NB4 (cell line): ENCODE results near the gene RPS6KA5.

Experiments
- DNase-seq: peaks from one replicate; pipeline ENCODE4 v3.0.0; 2010; ENCODE audit warnings: low read depth
- H3K4me3 ChIP-seq: one replicate; pipeline ENCODE4 v1.5.1; 2011; ENCODE audit warnings: mild to moderate bottlenecking, low read depth, low read length, moderate library complexity
- MYC ChIP-seq: IDR thresholded peaks from 2 replicates; pipeline ENCODE4 v1.6.1; 2011; ENCODE audit warnings: low read depth, low read length
- POLR2A ChIP-seq: IDR thresholded peaks from 2 replicates; pipeline ENCODE4 v1.6.1; 2011; ENCODE audit warnings: mild to moderate bottlenecking; ENCODE audit not compliant: insufficient read length; ENCODE audit errors: extremely low read depth
- TF ChIP-seq, protein P1 (sequence below): IDR thresholded peaks from 2 replicates; pipeline ENCODE4 v1.6.1; 2011; ENCODE audit warnings: low read depth, low read length
- TF ChIP-seq, protein P2 (sequence below): IDR thresholded peaks from one replicate; pipeline ENCODE4 v1.5.1; 2012; ENCODE audit warnings: low read depth, low read length

The RPS6KA5 gene

DNA sequence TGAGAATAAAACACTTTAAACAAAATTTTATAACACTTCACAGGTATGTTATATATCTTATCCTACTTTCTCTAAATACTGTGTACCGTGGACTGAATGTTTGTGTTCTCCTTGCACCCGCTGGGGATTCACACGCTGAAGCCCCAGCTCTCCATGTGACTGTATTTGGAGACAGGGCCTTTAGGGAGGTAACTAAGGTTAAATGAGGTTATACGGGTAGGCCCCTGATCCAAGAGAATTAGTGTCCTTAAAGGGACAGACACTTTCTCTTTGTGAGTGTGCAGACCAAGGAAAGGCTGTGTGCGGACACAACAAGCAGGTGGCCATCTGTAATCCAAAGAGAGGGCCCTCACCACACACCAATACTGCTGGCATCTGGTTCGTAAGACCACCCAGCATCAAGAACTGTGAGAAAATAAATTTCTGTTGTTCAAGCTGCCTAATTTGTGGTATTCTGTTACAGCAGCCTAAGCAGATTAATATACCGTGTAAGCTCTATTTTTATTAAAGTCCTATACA, 174.1 kb downstream of the RPS6KA5 start:
- TF ChIP-seq MYC (no peak), POLR2A (no peak)
- TF ChIP-seq, protein P1, sequence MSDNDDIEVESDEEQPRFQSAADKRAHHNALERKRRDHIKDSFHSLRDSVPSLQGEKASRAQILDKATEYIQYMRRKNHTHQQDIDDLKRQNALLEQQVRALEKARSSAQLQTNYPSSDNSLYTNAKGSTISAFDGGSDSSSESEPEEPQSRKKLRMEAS, result no peak
- TF ChIP-seq, protein P2, sequence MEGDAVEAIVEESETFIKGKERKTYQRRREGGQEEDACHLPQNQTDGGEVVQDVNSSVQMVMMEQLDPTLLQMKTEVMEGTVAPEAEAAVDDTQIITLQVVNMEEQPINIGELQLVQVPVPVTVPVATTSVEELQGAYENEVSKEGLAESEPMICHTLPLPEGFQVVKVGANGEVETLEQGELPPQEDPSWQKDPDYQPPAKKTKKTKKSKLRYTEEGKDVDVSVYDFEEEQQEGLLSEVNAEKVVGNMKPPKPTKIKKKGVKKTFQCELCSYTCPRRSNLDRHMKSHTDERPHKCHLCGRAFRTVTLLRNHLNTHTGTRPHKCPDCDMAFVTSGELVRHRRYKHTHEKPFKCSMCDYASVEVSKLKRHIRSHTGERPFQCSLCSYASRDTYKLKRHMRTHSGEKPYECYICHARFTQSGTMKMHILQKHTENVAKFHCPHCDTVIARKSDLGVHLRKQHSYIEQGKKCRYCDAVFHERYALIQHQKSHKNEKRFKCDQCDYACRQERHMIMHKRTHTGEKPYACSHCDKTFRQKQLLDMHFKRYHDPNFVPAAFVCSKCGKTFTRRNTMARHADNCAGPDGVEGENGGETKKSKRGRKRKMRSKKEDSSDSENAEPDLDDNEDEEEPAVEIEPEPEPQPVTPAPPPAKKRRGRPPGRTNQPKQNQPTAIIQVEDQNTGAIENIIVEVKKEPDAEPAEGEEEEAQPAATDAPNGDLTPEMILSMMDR, result no peak
- no peak for DNase-seq
- no peak overlapping the region for H3K4me3 ChIP-seq

- TF ChIP-seq, protein P2, result no peak
- TF ChIP-seq MYC (no peak), POLR2A (no peak)
- TF ChIP-seq, protein P1, result no peak
- H3K4me3 ChIP-seq, result no peak overlapping the region
- DNase-seq, result no peak
Observed at GRCh38 chr14:90883782-90884181, 176.7 kb downstream of the RPS6KA5 start.

GRCh38 chr14:90883197-90883596, 177.2 kb downstream of the RPS6KA5 start:
- no peak overlapping the region for H3K4me3 ChIP-seq
- TF ChIP-seq MYC (no peak), POLR2A (no peak)
- TF ChIP-seq, protein P1, result no peak
- TF ChIP-seq, protein P2, result no peak
- DNase-seq, result no peak

- TF ChIP-seq POLR2A, result no peak
- no peak for TF ChIP-seq MYC
- TF ChIP-seq, protein P2, result no peak
- TF ChIP-seq, protein P1, result no peak
- no peak for DNase-seq
- H3K4me3 ChIP-seq, result no peak overlapping the region
Observed at GRCh38 chr14:90880282-90880681, 180.2 kb downstream of the RPS6KA5 start.

DNA sequence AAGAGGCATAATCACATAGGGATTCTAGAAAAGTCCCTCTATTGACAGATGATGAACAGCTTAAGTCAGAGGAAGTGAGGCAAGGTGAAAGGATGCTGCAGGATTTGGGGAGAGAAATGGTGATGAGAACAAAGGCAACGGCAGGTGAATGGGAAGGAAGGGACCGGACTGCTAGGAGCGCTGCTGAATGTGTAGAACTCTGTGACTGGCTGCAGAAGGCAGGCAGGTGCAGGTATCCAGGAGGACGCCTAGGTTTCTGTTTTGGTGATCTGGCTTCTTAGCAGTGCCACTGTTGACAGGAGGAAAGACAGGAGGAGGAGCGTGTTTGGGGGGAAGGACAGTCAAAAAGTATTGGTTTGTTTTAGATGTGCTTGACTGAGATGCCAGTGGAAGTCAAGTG, 185.8 kb downstream of the RPS6KA5 start:
- H3K4me3 ChIP-seq, result no peak overlapping the region
- DNase-seq, result no peak
- TF ChIP-seq, protein P1, result no peak
- no peak for TF ChIP-seq POLR2A
- TF ChIP-seq MYC, result no peak
- TF ChIP-seq, protein P2, result no peak
